Mucosa of descending colon (tissue), 3 donors: ENCODE data around the gene CCDC81. TPM values are rescaled to one million over a fixed set of nuclear protein-coding genes. Genes with fewer than 3 reads are reported as not detected.

Experiments used
- ATAC-seq: fragments of 200-7000 bp; cut with Tn5 transposase; one replicate; pipeline ENCODE4 v1.9.1; 2020; ENCODE audit warnings: mild to moderate bottlenecking, moderate library complexity
- DNase-seq, 3 donors: peaks; one replicate each; pipeline ENCODE4 v3.0.0-alpha.2; 2020
- H3K36me3 ChIP-seq: fragments of 200-600 bp; one replicate; pipeline ENCODE4 v1.8.0; 2021; ENCODE audit warnings: low read depth, mild to moderate bottlenecking
- H3K4me1 ChIP-seq: fragments of 200-600 bp; one replicate; pipeline ENCODE4 v1.8.0; 2021; ENCODE audit warnings: low read depth, mild to moderate bottlenecking
- H3K4me3 ChIP-seq: fragments of 200-600 bp; one replicate; pipeline ENCODE4 v1.8.0; 2021; ENCODE audit warnings: mild to moderate bottlenecking
- H3K9me3 ChIP-seq: fragments of 200-600 bp; one replicate; pipeline ENCODE4 v1.8.0; 2021; ENCODE audit warnings: mild to moderate bottlenecking
- CTCF ChIP-seq: fragments of 200-600 bp; IDR thresholded peaks from one replicate; pipeline ENCODE4 v1.8.0; 2022; ENCODE audit warnings: antibody characterized with exemption, mild to moderate bottlenecking
- intact Hi-C, 2 donors: fragments of 100-400 bp; cut with DNase I in 1 of 2; cut with micrococcal nuclease in 1 of 2; formaldehyde crosslinking; loops; one replicate each; pipeline versions ENCODE4 v1.11.0 to v1.11.1; 2022; cut with DNase I, micrococcal nuclease
- total RNA-seq, 3 donors: library from RNA; stranded (reverse); fragmentation: NEBNext Ultra II Directional in 2 of 3; extraction: Animal tissue kit (Norgen Biotek cat#: 25700) in 2 of 3; gene quantifications; one replicate each; pipeline versions ENCODE4 v1.2.1 to v1.2.4, GENCODE V29; 2021 to 2023
- donor health status: DM: no; HTN: no; CAD: no; lungs with moderate emphysema.
- donor health status: DM: no; HTN: no; CAD: no.
- donor health status: DM: no; HTN: yes; CAD: no.

Gene CCDC81
- total RNA-seq, 3 donors from 2014 or later, result 0.60 to 0.73 (median 0.61) TPM

- Histone ChIP-seq H3K36me3 (no peaks in the 10 kb centered on the region), H3K9me3 (no peaks in the 10 kb centered on the region), H3K4me3 (no peak overlapping the region), H3K4me1 (no peaks in the 10 kb centered on the region)
- TF ChIP-seq CTCF, result no peak
- intact Hi-C loops, result no loop called here
- DNase-seq (no peak), ATAC-seq (no peak)
These were observed 67.7 kb downstream of the CCDC81 start for GRCh38 chr11:86442420-86442819.

GRCh38 chr11:86442827-86443226 lies 68.1 kb downstream of the CCDC81 start:
- TF ChIP-seq CTCF, result no peak
- DNase-seq (no peak), ATAC-seq (peak; percentile 18)
- Histone ChIP-seq H3K4me1 (no peaks in the 10 kb centered on the region), H3K9me3 (no peaks in the 10 kb centered on the region), H3K36me3 (no peaks in the 10 kb centered on the region), H3K4me3 (no peak overlapping the region)
- intact Hi-C loops, result no loop called here

GRCh38 chr11:86443415-86443814 lies 68.7 kb downstream of the CCDC81 start:
- ATAC-seq, result no peak
- Histone ChIP-seq H3K36me3 (no peaks in the 10 kb centered on the region), H3K9me3 (no peaks in the 10 kb centered on the region), H3K4me1 (no peaks in the 10 kb centered on the region), H3K4me3 (no peak overlapping the region)
- intact Hi-C loops, result no loop called here
- no peak for TF ChIP-seq CTCF
- no peak for DNase-seq

- Histone ChIP-seq H3K4me1 (no peaks in the 10 kb centered on the region), H3K4me3 (no peak overlapping the region), H3K9me3 (no peaks in the 10 kb centered on the region), H3K36me3 (no peaks in the 10 kb centered on the region)
- DNase-seq (no peak), ATAC-seq (no peak)
- intact Hi-C loops, result no loop called here
- TF ChIP-seq CTCF, result no peak
These were observed 70.3 kb downstream of the CCDC81 start for GRCh38 chr11:86444981-86445380.

- Histone ChIP-seq H3K4me3 (no peak overlapping the region), H3K4me1 (no peaks in the 10 kb centered on the region), H3K36me3 (no peaks in the 10 kb centered on the region), H3K9me3 (no peaks in the 10 kb centered on the region)
- intact Hi-C loops, result no loop called here
- TF ChIP-seq CTCF, result no peak
- ATAC-seq, result no peak
- DNase-seq, result no peak
These were observed 71.7 kb downstream of the CCDC81 start for GRCh38 chr11:86446163-86446923.

GRCh38 chr11:86446924-86447285 lies 72.2 kb downstream of the CCDC81 start:
- Histone ChIP-seq H3K4me1 (no peaks in the 10 kb centered on the region), H3K36me3 (no peaks in the 10 kb centered on the region), H3K9me3 (no peaks in the 10 kb centered on the region), H3K4me3 (no peak overlapping the region)
- no peak for ATAC-seq
- intact Hi-C loops, result no loop called here
- no peak for TF ChIP-seq CTCF
- no peak for DNase-seq
